SK-MEL-5 (cell line): ENCODE data around the gene DGLUCY. TPM values are rescaled to one million over a fixed set of nuclear protein-coding genes. Genes with fewer than 3 reads are reported as not detected.
A peak's percentile ranks its signal among the peaks of the same experiment; 100 is the strongest.
"Not testable (repeated sequence)": the region's sequence is repeated elsewhere in the genome, so short reads cannot be mapped to it uniquely, and the experiment has no call there.

Experiments
- DNase-seq: peaks from one replicate; pipeline ENCODE4 v3.0.0-alpha.2; 2016; ENCODE audit warnings: low read depth, low spot score
- in situ Hi-C: cut with HindIII; loops from 2 replicates; pipeline ENCODE4 v1.10.0; 2016; ENCODE audit warnings: low sequenced_read_pairs, high pct_unique_total_duplicates, low pct_unique_long_range_greater_than_20kb
- total RNA-seq: library from RNA; depleted of rRNA; stranded (reverse); fragments of >200 nt; shearing (Covaris generic); gene quantifications from 2 replicates; pipeline ENCODE4 v1.2.3, GENCODE V29; 2014

DGLUCY gene
- total RNA-seq, 1 experiment from 2014 or later, result 10.1 TPM

GRCh38 chr14:91095178-91095577, 18.7 kb upstream of the DGLUCY start:
- in situ Hi-C loops, result no loop called here
- DNase-seq, result no peak

GRCh38 chr14:91097657-91098056, 16.2 kb upstream of the DGLUCY start:
- in situ Hi-C loops, result not testable (repeated sequence)

GRCh38 chr14:91098591-91098990, 15.3 kb upstream of the DGLUCY start:
- in situ Hi-C loops, result no loop called here
- DNase-seq, result no peak

More at GRCh38 chr14:91097657-91098056, 16.2 kb upstream of the DGLUCY start:
- not testable (repeated sequence) for DNase-seq

GRCh38 chr14:91100102-91100501, 13.8 kb upstream of the DGLUCY start:
- no peak for DNase-seq
- in situ Hi-C loops, result no loop called here

GRCh38 chr14:91103116-91103515, 10.8 kb upstream of the DGLUCY start:
- no peak for DNase-seq
- in situ Hi-C loops, result no loop called here

- in situ Hi-C loops, result no loop called here
- DNase-seq, result no peak
Measured at GRCh38 chr14:91108941-91109611, 4.8 kb upstream of the DGLUCY start.

GRCh38 chr14:91111443-91111842, 2.4 kb upstream of the DGLUCY start:
- in situ Hi-C loops, result no loop called here
- DNase-seq, result no peak

- in situ Hi-C loops, result no loop called here
Measured at GRCh38 chr14:91112194-91112593, 1.7 kb upstream of the DGLUCY start.

GRCh38 chr14:91114079-91115065, 499 bp downstream of the DGLUCY start:
- in situ Hi-C loops, result no loop called here
- DNase-seq, result peak; percentile 99

More at GRCh38 chr14:91112194-91112593, 1.7 kb upstream of the DGLUCY start:
- DNase-seq, result no peak

GRCh38 chr14:91115986-91116770, 2.3 kb downstream of the DGLUCY start:
- in situ Hi-C loops, result no loop called here
- peak; percentile 27 for DNase-seq

GRCh38 chr14:91116913-91117588, 3.2 kb downstream of the DGLUCY start:
- DNase-seq, result no peak
- in situ Hi-C loops, result no loop called here

GRCh38 chr14:91117960-91118359, 4.1 kb downstream of the DGLUCY start:
- DNase-seq, result no peak
- in situ Hi-C loops, result no loop called here

GRCh38 chr14:91118511-91119068, 4.7 kb downstream of the DGLUCY start:
- in situ Hi-C loops, result no loop called here
- DNase-seq, result no peak

- in situ Hi-C loops, result no loop called here
- DNase-seq, result peak; percentile 87
Measured at GRCh38 chr14:91119556-91120311, 5.9 kb downstream of the DGLUCY start.

GRCh38 chr14:91123201-91123600, 9.3 kb downstream of the DGLUCY start:
- DNase-seq, result no peak
- in situ Hi-C loops, result no loop called here
